GM12874 (cell line): ENCODE measurements around the gene TELO2.

Source experiments
- CTCF ChIP-seq: IDR thresholded peaks from 2 replicates; pipeline ENCODE4 v1.5.1; 2011; ENCODE audit warnings: low read depth, mild to moderate bottlenecking, control low read depth, low read length, moderate library complexity; ENCODE audit not compliant: insufficient read depth

The TELO2 gene

GRCh38 chr16:1487395-1488053 lies 5.6 kb upstream of the TELO2 start:
- no peak for TF ChIP-seq CTCF

GRCh38 chr16:1488054-1488601 lies 5.0 kb upstream of the TELO2 start:
- TF ChIP-seq CTCF: no peak

- TF ChIP-seq CTCF: no peak
Observed at GRCh38 chr16:1488619-1489018, 4.5 kb upstream of the TELO2 start, which contains the start of gene PTX4. Gene PTX4, minus strand, starts transcription at chr16:1488944. Its CDS starts 35 bp downstream, at chr16:1488909.

- TF ChIP-seq CTCF: no peak
Observed at GRCh38 chr16:1489077-1489476, 4.1 kb upstream of the TELO2 start.

GRCh38 chr16:1491327-1491726 lies 1.8 kb upstream of the TELO2 start:
- TF ChIP-seq CTCF: no peak

GRCh38 chr16:1492082-1492922 lies 858 bp upstream of the TELO2 start:
- no peak for TF ChIP-seq CTCF

- no peak for TF ChIP-seq CTCF
Observed at GRCh38 chr16:1493746-1494094, 560 bp downstream of the TELO2 start.
